GM21529 (cell line): ENCODE data around the gene SYCP2.
"Not testable (repeated sequence)": the region's sequence is repeated elsewhere in the genome, so short reads cannot be mapped to it uniquely, and the experiment has no call there.

Experiments used
- ATAC-seq: cut with Tn5 transposase; IDR thresholded peaks from one replicate; pipeline ENCODE4 v1.9.1; 2021; ENCODE audit not compliant: unreplicated experiment

Gene SYCP2

GRCh38 chr20:59933296-59933848, at the start of gene SYCP2:
Gene SYCP2, minus strand, starts transcription at chr20:59933637. Its CDS starts 11,224 bp downstream, at chr20:59922413.
- ATAC-seq = no peak

- no peak for ATAC-seq
Measured at GRCh38 chr20:59983076-59983475, 49.6 kb upstream of the SYCP2 start.

- no peak for ATAC-seq
Measured at GRCh38 chr20:59977086-59977485, 43.6 kb upstream of the SYCP2 start.

GRCh38 chr20:59976156-59976782, 42.8 kb upstream of the SYCP2 start:
- no peak for ATAC-seq

DNA sequence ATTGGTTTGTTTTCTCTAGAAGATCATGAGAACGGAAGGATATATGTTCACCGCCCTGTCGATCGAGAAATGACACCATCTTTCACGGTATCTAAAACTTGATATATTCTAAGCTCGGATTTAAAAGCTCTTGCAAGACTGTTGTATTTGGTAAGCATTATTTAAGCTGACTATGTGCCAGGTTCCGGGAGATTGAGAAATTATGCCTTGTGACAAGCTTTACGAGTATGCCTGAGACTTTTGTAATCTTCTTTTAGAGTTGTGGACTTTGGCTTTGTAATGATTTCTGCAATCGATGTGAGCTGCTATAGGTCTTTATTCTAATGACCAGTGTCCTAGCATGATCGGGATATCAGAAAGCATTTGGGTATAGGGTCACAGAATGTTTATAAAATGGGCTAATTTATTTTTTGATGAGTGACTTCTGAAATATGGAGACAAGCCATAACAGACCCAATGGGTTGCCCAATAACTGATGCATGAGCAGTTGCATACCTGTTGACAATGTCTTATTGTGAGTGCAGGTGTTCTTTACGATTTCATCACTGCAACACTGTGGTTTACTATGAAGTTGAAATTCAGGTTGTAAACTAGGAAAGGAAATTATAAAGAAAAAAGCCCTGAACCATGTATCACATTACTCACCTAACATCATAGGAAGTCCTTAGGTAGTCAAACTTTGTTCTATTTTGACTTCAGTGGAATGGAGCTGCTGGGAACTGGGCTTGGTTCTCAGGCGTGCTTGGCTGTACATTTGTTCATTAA, 38.8 kb upstream of the SYCP2 start:
- ATAC-seq = no peak

- ATAC-seq = no peak
Measured at GRCh38 chr20:59971428-59971827, 38.0 kb upstream of the SYCP2 start.

DNA sequence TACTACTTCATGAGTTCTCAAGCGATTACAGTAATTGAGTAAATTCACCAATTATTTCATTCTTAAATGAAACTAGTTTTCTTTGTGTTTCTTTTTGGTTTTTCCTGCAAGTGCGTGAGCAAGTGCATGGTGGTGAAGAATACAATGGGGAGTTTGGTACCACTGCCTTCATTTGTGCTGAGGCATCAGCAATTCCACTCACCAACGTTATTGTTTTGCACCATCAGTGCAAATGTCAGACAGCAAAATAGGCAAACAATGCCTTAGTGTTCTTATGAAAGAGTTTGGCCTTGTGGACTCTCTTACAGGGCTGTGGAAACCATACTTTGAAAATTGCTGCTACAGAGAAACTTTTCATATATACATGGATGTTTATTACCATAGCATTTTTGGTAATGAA, 33.0 kb upstream of the SYCP2 start:
- no peak for ATAC-seq

DNA sequence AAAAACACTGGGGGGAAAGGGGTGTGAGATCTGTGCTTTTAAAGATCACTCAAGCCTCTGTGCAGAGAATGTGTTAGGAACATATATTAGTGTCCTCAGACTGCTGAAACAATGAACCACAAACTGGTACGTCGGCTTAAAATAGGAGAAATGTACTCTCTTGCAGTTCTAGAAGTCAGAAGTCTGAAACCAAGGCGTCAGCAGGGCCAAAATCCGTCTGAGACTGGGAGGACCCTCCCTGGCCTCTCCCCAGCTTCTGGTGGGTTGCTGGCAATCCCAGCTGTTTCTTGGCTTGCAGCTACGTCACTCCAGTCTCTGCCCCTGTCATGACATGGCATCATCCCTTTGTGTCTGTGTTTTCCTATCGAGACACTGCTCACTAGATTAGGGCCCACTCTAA, 28.7 kb upstream of the SYCP2 start:
- no peak for ATAC-seq

- ATAC-seq = no peak
Measured at GRCh38 chr20:59961423-59961822, 28.0 kb upstream of the SYCP2 start.

GRCh38 chr20:59958626-59959025, 25.2 kb upstream of the SYCP2 start:
- ATAC-seq = no peak

DNA sequence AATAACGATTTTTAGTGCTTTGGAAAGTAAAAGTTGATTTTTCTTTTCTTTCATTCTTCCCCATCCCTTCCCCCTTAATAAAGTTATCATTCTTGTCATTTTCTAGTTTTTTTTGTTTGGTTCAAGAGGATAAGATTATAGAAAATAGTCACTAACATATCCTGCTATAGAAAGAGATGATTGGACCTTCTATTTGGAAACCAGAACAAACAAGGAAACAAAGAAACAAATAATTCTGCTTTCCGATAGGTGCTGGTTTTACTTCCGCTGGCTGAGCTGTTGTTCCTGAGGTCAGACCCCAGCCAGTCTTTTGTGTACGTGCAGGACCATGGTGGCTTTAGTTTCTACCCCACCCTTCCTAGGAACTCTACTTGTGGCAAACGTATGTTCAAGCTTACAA, 24.7 kb upstream of the SYCP2 start, which contains the start of gene CDH26:
Gene CDH26 (plus strand): TSS at position 301 of the 400 bp plus-strand sequence. CDS start 304 bp downstream, outside the sequence.
- ATAC-seq = no peak

GRCh38 chr20:59957568-59957967, 24.1 kb upstream of the SYCP2 start:
- not testable (repeated sequence) for ATAC-seq

DNA sequence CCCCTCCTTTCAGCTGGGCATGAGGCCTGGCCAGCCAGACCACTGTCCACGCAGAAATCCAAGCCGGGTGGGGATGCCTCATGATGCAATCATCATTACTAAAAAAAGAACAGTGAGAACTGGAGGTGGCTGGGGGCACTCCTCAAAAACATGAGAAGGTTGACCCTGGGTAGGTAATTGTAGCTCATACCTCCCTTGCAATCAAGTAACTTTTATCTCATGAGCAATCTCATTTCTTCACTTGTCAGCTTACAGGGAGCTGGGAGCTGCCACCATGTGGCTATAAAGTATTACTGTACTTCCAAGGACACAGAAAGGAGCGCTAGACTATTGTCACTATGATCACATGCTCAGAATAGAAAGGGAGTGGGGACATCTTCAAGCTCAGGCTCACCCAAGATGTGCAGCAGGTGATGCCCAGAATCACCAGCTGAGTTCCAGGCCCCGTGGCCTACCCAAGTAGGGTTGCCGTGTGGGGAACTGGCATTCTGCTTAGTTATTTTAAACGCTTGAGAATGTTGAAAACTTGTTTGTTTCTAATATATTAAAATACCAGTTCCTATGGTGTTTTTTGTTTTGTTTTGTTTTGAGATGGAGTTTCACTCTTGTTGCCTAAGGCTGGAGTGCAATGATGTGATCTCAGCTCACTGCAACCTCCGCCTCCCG, 21.8 kb upstream of the SYCP2 start:
- no peak for ATAC-seq

GRCh38 chr20:59954718-59955117, 21.3 kb upstream of the SYCP2 start:
- no peak for ATAC-seq

DNA sequence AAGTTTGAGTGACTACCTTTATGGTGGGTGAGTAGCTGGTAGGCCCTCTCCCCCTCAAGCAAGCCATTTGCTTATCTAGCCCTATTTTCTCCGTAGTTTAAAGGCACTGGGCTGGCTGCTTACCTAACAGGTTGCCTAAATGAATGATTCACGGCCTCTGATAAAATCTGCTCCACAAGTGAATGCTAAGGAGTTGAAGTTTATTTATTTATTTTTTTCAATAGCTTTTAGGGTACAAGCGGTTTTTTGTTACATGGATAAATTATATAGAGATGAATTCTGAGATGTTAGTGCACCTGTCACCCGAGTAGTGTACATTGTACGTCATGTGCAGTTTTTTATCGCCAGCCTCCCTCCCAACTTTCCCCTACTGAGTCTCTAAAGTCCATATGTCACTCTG, 16.5 kb upstream of the SYCP2 start:
- no peak for ATAC-seq

- peak; percentile 77 for ATAC-seq
Measured at GRCh38 chr20:59948828-59949720, 15.6 kb upstream of the SYCP2 start.

GRCh38 chr20:59948212-59948611, 14.8 kb upstream of the SYCP2 start:
- no peak for ATAC-seq

- ATAC-seq = no peak
Measured at GRCh38 chr20:59947376-59947775, 13.9 kb upstream of the SYCP2 start.

GRCh38 chr20:59945731-59946130, 12.3 kb upstream of the SYCP2 start:
- no peak for ATAC-seq

DNA sequence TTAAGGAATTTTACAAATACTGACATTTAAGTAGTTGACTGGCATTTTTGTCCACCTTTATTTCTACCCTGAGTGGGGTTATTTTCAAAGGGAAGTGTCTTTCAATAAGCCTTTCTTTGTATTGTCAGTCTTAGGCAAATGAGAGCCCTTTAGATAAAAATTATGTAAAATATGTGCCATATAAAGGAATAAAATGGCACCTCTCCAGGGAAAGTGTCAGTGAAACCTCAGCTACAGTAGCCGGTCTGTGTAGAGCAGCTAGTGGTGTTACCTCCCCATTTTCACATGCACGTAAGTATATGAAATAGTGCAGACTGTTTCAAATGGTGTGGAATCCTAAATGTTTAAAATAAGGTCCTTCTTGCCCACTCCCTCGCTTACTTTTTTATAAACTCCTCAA, 11.7 kb upstream of the SYCP2 start:
- no peak for ATAC-seq

- ATAC-seq = no peak
Measured at GRCh38 chr20:59944726-59945125, 11.3 kb upstream of the SYCP2 start.
